GM23248 (cell line): ENCODE measurements around the gene ARHGEF11. TPM values are rescaled to one million over a fixed set of nuclear protein-coding genes. Genes with fewer than 3 reads are reported as not detected.

ENCODE experiments used
- DNase-seq: peaks from one replicate; pipeline ENCODE4 v3.0.0-alpha.2; 2015
- H2AFZ ChIP-seq: fragments of 200-600 bp; sonication (generic); 2 replicates; pipeline ENCODE4 v1.6.1; 2016; ENCODE audit warnings: antibody characterized with exemption
- H3F3A ChIP-seq: fragments of 200-600 bp; sonication (generic); 2 replicates; pipeline ENCODE4 v1.6.1; 2016; ENCODE audit warnings: mild to moderate bottlenecking, antibody characterized with exemption, mixed run types; ENCODE audit not compliant: insufficient read depth
- H3K27ac ChIP-seq: fragments of 200-600 bp; sonication (generic); 2 replicates; pipeline ENCODE4 v1.5.1; 2016; ENCODE audit warnings: mild to moderate bottlenecking
- H3K27me3 ChIP-seq: fragments of 200-600 bp; sonication (generic); replicated peaks from 2 replicates; pipeline ENCODE4 v1.6.1; 2016; ENCODE audit warnings: mild to moderate bottlenecking; ENCODE audit not compliant: insufficient read depth
- H3K36me3 ChIP-seq: fragments of 200-600 bp; sonication (generic); 2 replicates; pipeline ENCODE4 v1.6.1; 2016; ENCODE audit warnings: low read depth, mild to moderate bottlenecking
- H3K4me1 ChIP-seq: fragments of 200-600 bp; sonication (generic); 2 replicates; pipeline ENCODE4 v1.6.1; 2016; ENCODE audit warnings: mild to moderate bottlenecking; ENCODE audit not compliant: insufficient read depth
- H3K4me2 ChIP-seq: fragments of 200-600 bp; sonication (generic); one replicate; pipeline ENCODE4 v1.6.1; 2016; ENCODE audit warnings: mild to moderate bottlenecking; ENCODE audit not compliant: unreplicated experiment
- H3K4me3 ChIP-seq: fragments of 200-600 bp; sonication (generic); 2 replicates; pipeline ENCODE4 v1.5.1; 2016; ENCODE audit warnings: mild to moderate bottlenecking
- H3K79me2 ChIP-seq: fragments of 200-600 bp; sonication (generic); 2 replicates; pipeline ENCODE4 v1.6.1; 2016; ENCODE audit warnings: mild to moderate bottlenecking; ENCODE audit not compliant: insufficient read depth
- H3K9ac ChIP-seq: fragments of 200-600 bp; sonication (generic); 2 replicates; pipeline ENCODE4 v1.6.1; 2016; ENCODE audit warnings: mild to moderate bottlenecking
- H3K9me2 ChIP-seq: fragments of 200-600 bp; sonication (generic); 2 replicates; pipeline ENCODE4 v1.6.1; 2016; ENCODE audit warnings: mixed run types, mild to moderate bottlenecking, moderate library complexity; ENCODE audit not compliant: insufficient read depth
- H3K9me3 ChIP-seq: fragments of 200-600 bp; sonication (generic); one replicate; pipeline ENCODE4 v1.6.1; 2017; ENCODE audit warnings: low read depth
- H4K20me1 ChIP-seq: fragments of 200-600 bp; sonication (generic); 2 replicates; pipeline ENCODE4 v1.6.0; 2016; ENCODE audit not compliant: insufficient read depth
- EZH2 ChIP-seq: fragments of 200-600 bp; sonication (generic); IDR thresholded peaks from 2 replicates; pipeline ENCODE4 v1.6.1; 2018; ENCODE audit warnings: antibody characterized with exemption, mild to moderate bottlenecking; ENCODE audit not compliant: insufficient read depth, poor library complexity, severe bottlenecking
- EZH2phosphoT487 ChIP-seq: fragments of 200-600 bp; sonication (generic); IDR thresholded peaks from 2 replicates; pipeline ENCODE4 v1.6.1; 2018; ENCODE audit warnings: antibody characterized with exemption, moderate library complexity, mild to moderate bottlenecking, low read depth; ENCODE audit not compliant: insufficient read depth
- WGBS, 2 experiments: methylation state at CpG; one replicate each; pipeline ENCODE4 v1.1.6; 2015 to 2017; ENCODE audit warnings: low lambda C conversion rate in 2 of 2, low coverage in 1 of 2; ENCODE audit errors: missing lambda C conversion rate in 2 of 2; 5-methylcytosine and 5-hydroxymethylcytosine counted together
- in situ Hi-C: fragments of 300-500 bp; cut with MboI; formaldehyde crosslinking; loops from 2 replicates; pipeline ENCODE4 v1.15.0; 2020
- polyA plus RNA-seq: library from polyadenylated mRNA; unstranded; fragments of >200 nt; fragmentation: Nextera tagmentation; extraction: Ambion mirVana; gene quantifications from 2 replicates; pipeline ENCODE4 v1.2.1, GENCODE V29; 2016
- total RNA-seq: library from RNA; depleted of rRNA; stranded (reverse); fragments of >200 nt; shearing (Covaris generic); gene quantifications from 2 replicates; pipeline ENCODE4 v1.2.3, GENCODE V29; 2014

The ARHGEF11 gene
- total and polyA plus RNA-seq, 2 experiments from 2014 or later, result 13.3 to 23.0 TPM

GRCh38 chr1:157081707-157082106, 36.2 kb upstream of the ARHGEF11 start:
- no peaks in the 10 kb centered on the region for H3K9me3 ChIP-seq
- no peak overlapping the region for H3K4me3 ChIP-seq
- no peaks in the 10 kb centered on the region for H4K20me1 ChIP-seq
- no peak overlapping the region for H3K27ac ChIP-seq
- no peaks in the 10 kb centered on the region for H3K9me2 ChIP-seq
- no peak overlapping the region for H2AFZ ChIP-seq
- no peak overlapping the region for H3K9ac ChIP-seq
- H3K4me1 ChIP-seq, result no peaks in the 10 kb centered on the region
- 46 to 56% methylated on average over 5 of the region's 5 CpGs for WGBS, 2 experiments
- no peaks in the 10 kb centered on the region for H3K79me2 ChIP-seq
- no peaks in the 10 kb centered on the region; the same call in 1 of the 2 replicates for H3K27me3 ChIP-seq
- DNase-seq, result no peak
- H3K4me2 ChIP-seq, result no peak overlapping the region
- TF ChIP-seq EZH2phosphoT487 (no peak), EZH2 (no peak)
- no peaks in the 10 kb centered on the region for H3F3A ChIP-seq
- in situ Hi-C loops, result no loop called here
- no peaks in the 10 kb centered on the region for H3K36me3 ChIP-seq

GRCh38 chr1:157080714-157081113, 35.2 kb upstream of the ARHGEF11 start:
- WGBS, 2 experiments, result 65 to 73% methylated on average over 10 of the region's 10 CpGs
- no peaks in the 10 kb centered on the region for H4K20me1 ChIP-seq
- no peaks in the 10 kb centered on the region for H3F3A ChIP-seq
- no peak overlapping the region for H3K27ac ChIP-seq
- no peaks in the 10 kb centered on the region for H3K9me3 ChIP-seq
- no peak overlapping the region for H3K4me3 ChIP-seq
- H3K36me3 ChIP-seq, result no peaks in the 10 kb centered on the region
- no peak overlapping the region for H3K4me2 ChIP-seq
- TF ChIP-seq EZH2phosphoT487, result no peak
- H3K4me1 ChIP-seq, result no peaks in the 10 kb centered on the region
- H3K9ac ChIP-seq, result no peak overlapping the region
- in situ Hi-C loops, result no loop called here
- H3K9me2 ChIP-seq, result no peaks in the 10 kb centered on the region
- no peak overlapping the region for H2AFZ ChIP-seq
- H3K27me3 ChIP-seq, result no peaks in the 10 kb centered on the region; the same call in 1 of the 2 replicates
- no peak for DNase-seq
- H3K79me2 ChIP-seq, result no peaks in the 10 kb centered on the region

- H3K27me3 ChIP-seq, result peaks cover 2% of the 10 kb centered on the region
- H2AFZ ChIP-seq, result no peak overlapping the region
- H3K4me1 ChIP-seq, result no peaks in the 10 kb centered on the region
- 56 to 65% methylated on average over 1 of the region's 1 CpG for WGBS, 2 experiments
- no peak overlapping the region for H3K9ac ChIP-seq
- in situ Hi-C loops, result no loop called here
- DNase-seq, result no peak
- H3K4me2 ChIP-seq, result no peak overlapping the region
- TF ChIP-seq EZH2phosphoT487 (no peak), EZH2 (no peak)
- H3K4me3 ChIP-seq, result no peak overlapping the region
- H3K36me3 ChIP-seq, result no peaks in the 10 kb centered on the region
- no peak overlapping the region for H3K27ac ChIP-seq
- H3K79me2 ChIP-seq, result no peaks in the 10 kb centered on the region
- no peaks in the 10 kb centered on the region for H3F3A ChIP-seq
- H3K9me3 ChIP-seq, result no peaks in the 10 kb centered on the region
- no peaks in the 10 kb centered on the region for H3K9me2 ChIP-seq
- no peaks in the 10 kb centered on the region for H4K20me1 ChIP-seq
Observed at GRCh38 chr1:157077394-157077793, 31.9 kb upstream of the ARHGEF11 start.

GRCh38 chr1:157073944-157074685, 28.6 kb upstream of the ARHGEF11 start:
- Histone ChIP-seq H3K79me2 (no peaks in the 10 kb centered on the region), H3K4me2 (peak overlapping the region; percentile 38), H3K4me1 (no peaks in the 10 kb centered on the region), H3K9me2 (no peaks in the 10 kb centered on the region), H2AFZ (peak overlapping the region; percentile 88), H3K9me3 (no peaks in the 10 kb centered on the region), H3K4me3 (peak overlapping the region; percentile 43), H3K36me3 (no peaks in the 10 kb centered on the region), H3K9ac (no peak overlapping the region), H3F3A (no peaks in the 10 kb centered on the region), H4K20me1 (no peaks in the 10 kb centered on the region), H3K27me3 (peaks cover 16% of the 10 kb centered on the region), H3K27ac (no peak overlapping the region)
- 22 to 24% methylated on average over 34 of the region's 35 CpGs for WGBS, 2 experiments
- in situ Hi-C loops, result no loop called here
- peak; percentile 86 for DNase-seq
- TF ChIP-seq EZH2 (no peak), EZH2phosphoT487 (no peak)
